Stimulated activated naive CD4-positive, alpha-beta T cell (primary cell): Measurements from ENCODE around the gene L1CAM.
A peak's percentile ranks its signal among the peaks of the same experiment; 100 is the strongest.

ENCODE experiments used
- DNase-seq, 6 experiments: peaks; one replicate each; lab custom pipeline; 2025; lab: John Stamatoyannopoulos, UW

L1CAM gene

GRCh38 chrX:153878969-153879653 lies 6.9 kb downstream of the L1CAM start:
- no peak for DNase-seq

DNA sequence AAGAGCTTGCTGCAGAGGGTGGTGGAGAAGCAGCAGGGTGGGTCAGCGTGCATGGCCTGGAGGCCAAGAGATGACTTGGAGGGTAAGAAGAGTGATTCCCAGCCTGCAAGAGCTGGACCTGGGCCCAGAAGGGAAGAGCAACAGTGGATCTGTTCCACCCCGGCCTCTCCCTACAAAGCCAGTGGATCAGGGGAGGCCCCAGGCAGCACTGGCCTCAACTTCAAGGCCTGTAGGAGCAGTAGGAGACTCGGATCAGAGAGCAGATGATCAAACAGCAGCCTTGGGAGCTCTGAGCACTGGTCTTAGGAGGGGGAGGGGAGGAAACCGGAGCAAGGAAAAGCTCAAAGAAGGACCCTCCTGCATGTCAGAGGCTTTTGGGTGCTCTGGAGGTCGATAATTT lies 7.6 kb downstream of the L1CAM start:
- DNase-seq: no peak

GRCh38 chrX:153877571-153878261 lies 8.3 kb downstream of the L1CAM start:
- DNase-seq: no peak

DNA sequence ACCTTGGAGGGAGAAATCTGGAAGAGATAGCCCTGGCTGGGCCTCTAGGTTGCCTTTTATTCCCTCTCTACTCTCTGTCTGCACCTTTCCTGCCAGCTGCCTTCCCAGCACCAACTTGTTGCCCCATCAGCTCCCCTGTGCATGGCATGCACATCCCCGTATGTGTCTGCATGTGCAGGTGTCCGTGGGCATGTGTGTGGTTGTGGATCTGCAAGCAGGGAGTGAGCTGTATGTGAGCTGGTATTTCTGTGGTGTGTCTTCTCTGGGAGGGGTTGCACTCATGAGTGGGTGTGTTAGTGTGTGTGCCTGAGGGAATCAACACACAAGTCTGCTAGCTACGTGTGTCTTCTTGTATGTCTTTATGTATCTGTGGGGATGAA lies 9.9 kb downstream of the L1CAM start:
- DNase-seq: no peak

GRCh38 chrX:153875391-153876111 lies 10.4 kb downstream of the L1CAM start:
- peak; percentile 13 to 81 (median 59) for DNase-seq

GRCh38 chrX:153874366-153875125 lies 11.4 kb downstream of the L1CAM start:
- no peak for DNase-seq

- DNase-seq: no peak
Observed at GRCh38 chrX:153874085-153874365, 11.9 kb downstream of the L1CAM start.

DNA sequence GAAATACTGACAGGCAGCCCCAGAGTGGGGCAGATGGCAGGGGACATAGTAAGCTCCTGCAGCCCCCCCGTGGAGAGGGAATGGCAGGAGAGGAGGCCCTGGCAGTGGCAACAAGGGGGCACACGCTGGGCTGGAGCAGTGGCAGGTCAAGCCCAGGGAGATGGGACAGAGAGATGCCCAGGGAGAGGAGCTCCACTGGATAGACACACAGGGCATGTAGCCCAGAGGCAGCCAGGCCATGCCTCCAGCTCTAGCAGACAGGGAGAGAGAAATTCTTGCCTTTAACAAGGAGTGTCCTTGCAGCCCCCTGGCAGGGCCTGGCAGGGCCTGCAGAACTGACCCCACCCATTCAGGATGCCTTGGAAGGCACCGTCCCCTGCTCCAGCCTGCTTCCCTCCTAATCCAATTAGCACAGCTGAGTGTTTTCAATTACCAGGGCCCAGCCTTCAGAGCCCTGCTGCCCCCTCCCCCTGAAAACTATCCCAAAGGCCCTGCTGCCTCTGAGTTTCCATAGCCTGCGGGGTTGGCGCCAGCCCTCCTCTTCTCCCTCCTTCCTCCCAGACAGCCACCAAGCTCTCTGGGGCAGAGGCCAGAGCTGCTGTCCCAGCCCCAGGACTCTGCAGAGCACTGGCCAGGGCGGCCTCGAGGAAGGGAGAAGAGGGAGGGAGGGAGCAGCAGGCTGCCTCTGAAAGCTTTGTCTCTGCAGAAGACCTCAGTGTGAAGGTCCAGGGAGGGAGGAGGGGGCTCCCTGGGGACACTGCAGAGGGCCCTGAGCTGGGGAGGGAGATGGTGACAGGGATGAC lies 12.5 kb downstream of the L1CAM start:
- no peak for DNase-seq

GRCh38 chrX:153871946-153872878 lies 13.8 kb downstream of the L1CAM start:
- DNase-seq: no peak

GRCh38 chrX:153871451-153871850 lies 14.5 kb downstream of the L1CAM start:
- DNase-seq: no peak

DNA sequence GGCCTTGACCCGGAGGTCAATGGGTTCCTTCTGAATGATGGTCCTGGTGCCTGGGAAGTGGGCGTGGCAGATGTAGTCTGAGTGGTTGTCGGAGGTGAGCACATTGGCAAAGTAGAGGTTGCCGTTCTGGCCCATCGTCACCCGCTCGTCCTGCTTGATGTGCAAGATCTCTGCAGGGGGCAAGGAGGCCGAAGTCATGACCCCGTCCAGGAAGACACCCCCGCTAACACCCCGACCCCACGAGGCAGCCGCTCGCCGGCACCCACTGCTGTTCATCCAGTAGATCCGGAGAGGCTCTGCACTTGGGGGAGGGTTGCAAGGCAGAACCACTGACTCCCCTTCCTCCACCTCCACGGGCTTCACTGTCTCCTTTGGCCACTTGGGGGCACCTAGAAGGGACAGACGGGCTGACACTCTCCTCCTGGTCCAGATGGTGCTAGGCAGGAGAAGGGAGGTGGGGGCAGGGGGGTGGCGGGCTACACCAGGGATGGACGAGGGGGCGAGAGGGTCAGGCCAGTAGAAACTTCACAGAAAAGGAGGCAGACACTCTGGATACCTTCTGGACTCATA lies 15.1 kb downstream of the L1CAM start:
- no peak for DNase-seq

- no peak for DNase-seq
Observed at GRCh38 chrX:153870288-153870690, 15.7 kb downstream of the L1CAM start.

DNA sequence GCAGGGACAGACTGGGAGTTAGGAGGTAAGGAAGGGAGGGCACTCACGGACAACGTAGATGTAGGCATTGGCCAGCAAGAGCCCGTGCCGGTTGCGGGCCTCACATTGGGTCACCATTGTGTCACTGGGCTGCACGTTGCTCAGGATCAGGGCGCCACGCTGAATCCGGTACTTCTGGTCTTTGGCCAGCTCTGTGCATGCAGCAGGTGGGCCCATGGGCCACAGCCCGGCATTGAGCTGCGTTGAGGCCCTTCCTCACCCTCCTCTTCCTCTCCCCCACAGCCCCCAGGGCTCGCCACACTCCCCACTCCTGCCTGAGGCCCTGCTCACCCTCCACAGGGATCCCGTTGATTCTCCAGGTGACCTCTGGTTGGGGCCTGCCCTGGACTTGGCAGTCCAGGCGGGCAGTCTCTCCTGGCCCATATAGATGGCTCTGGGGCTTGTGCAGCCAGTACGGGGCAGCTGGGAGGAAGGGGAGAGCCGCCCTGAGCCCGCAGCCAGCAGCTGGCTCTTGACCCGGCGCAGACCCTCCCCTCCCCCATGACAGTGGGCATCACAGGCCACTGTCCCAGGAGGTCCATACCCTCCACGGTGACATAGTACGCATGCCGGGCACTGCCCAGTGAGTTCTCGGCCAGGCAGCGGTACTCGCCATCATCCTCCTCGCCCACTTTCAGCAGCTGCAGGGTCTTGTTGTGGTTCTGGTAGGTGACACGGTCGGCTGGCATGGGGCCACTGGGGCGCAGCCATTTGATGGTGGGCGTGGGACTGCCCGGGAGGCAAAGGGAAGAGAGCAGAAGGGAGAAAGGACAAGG lies 16.3 kb downstream of the L1CAM start:
- no peak for DNase-seq

- no peak for DNase-seq
Observed at GRCh38 chrX:153868576-153869472, 17.1 kb downstream of the L1CAM start.

DNA sequence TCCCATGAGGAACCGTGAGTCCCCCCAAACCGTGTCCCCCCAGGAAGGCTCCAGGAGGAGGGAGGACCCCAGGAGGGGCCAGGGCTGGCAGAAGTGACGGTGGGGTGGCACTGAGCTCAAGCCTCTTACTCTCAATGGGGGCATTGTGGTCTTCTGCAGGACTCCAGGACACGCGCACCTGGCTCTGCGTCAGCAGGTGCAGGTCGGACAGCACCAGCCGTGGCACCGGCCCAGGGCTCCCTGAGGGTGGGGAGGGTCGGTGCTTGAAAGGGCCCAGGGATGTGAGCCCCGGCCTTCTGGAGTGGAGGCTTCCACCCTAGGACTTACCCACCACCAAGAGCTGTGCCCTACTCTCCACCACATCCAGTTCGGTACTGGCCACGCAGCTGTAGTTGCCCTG lies 18.3 kb downstream of the L1CAM start:
- no peak for DNase-seq

GRCh38 chrX:153867139-153867538 lies 18.8 kb downstream of the L1CAM start:
- no peak for DNase-seq

DNA sequence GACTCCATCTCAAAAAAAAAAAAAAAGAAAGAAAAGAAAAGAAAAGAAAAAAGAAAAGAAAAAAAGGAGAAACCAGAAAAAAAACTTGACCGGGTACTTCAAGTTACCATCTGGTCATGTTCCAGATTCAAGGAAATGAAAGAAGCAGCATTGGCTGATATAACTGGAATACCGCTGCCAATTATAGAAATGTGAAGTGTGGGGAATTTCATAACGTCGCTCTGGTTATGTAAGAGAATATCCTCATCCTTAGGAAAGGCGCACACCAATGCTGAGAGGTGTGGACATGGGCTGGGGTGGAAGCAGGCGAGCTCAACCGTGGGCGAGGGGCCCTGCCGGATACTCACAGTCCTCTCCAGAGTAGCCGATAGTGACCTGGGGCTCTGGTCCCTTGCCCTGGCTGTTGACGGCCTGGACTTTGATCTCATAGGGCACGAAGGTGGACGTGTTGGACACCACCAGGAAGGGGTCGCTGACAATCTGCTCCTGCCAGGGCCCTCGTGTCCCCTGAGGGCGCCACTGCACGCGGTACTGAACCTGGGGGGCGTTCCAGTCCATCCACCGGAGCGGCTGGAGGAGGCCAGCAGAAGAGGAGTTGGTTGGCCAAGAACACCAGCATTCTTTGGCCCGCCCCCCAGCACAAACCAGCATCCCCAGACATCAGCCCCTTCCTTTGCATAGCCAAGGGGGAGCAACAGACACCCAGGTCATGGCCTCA lies 19.5 kb downstream of the L1CAM start:
- no peak for DNase-seq

DNA sequence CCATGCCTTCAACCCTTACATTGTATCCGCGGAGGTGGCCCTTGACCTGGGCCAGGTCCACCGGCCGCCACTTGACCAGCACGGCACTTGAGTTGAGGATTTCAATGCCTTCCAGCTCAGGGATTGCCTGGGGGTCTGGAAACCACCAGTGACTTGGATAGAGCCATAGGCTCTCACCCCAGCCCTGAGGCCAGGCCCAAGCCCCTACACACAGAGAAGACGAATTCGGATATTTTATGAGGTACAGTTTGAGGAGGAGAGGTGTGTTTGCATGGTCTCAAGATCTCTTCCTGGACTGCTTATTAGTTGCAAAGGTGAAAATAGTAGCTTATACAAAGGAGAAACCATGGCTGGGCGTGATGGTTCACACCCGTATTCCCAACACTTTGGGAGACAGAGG lies 20.3 kb downstream of the L1CAM start:
- no peak for DNase-seq
